GM19397 (cell line): ENCODE data around the gene OSTF1.

Source experiments
- ATAC-seq: cut with Tn5 transposase; IDR thresholded peaks from one replicate; pipeline ENCODE4 v1.9.1; 2021; ENCODE audit warnings: mild to moderate bottlenecking, moderate library complexity; ENCODE audit not compliant: unreplicated experiment

OSTF1 gene

GRCh38 chr9:75117564-75117963 lies 29.2 kb downstream of the OSTF1 start:
- no peak for ATAC-seq

GRCh38 chr9:75120686-75121085 lies 32.4 kb downstream of the OSTF1 start:
- ATAC-seq = no peak

- no peak for ATAC-seq
Observed at GRCh38 chr9:75121914-75122558, 33.7 kb downstream of the OSTF1 start.

- ATAC-seq = no peak
Observed at GRCh38 chr9:75123696-75124095, 35.4 kb downstream of the OSTF1 start.

- ATAC-seq = no peak
Observed at GRCh38 chr9:75128535-75128934, 40.2 kb downstream of the OSTF1 start.

GRCh38 chr9:75130172-75130571 lies 41.9 kb downstream of the OSTF1 start:
- ATAC-seq = no peak

GRCh38 chr9:75130621-75131230 lies 42.4 kb downstream of the OSTF1 start:
- ATAC-seq = no peak

GRCh38 chr9:75131700-75132099 lies 43.4 kb downstream of the OSTF1 start:
- no peak for ATAC-seq

- ATAC-seq = no peak
Observed at GRCh38 chr9:75132244-75132643, 43.9 kb downstream of the OSTF1 start.

- ATAC-seq = no peak
Observed at GRCh38 chr9:75133396-75133795, 45.1 kb downstream of the OSTF1 start.

GRCh38 chr9:75134495-75134894 lies 46.2 kb downstream of the OSTF1 start:
- ATAC-seq = no peak

GRCh38 chr9:75138260-75139040 lies 50.1 kb downstream of the OSTF1 start:
- ATAC-seq = no peak

- no peak for ATAC-seq
Observed at GRCh38 chr9:75139201-75139600, 50.9 kb downstream of the OSTF1 start.

GRCh38 chr9:75140261-75140660 lies 51.9 kb downstream of the OSTF1 start:
- no peak for ATAC-seq

- no peak for ATAC-seq
Observed at GRCh38 chr9:75142202-75142601, 53.9 kb downstream of the OSTF1 start.

- no peak for ATAC-seq
Observed at GRCh38 chr9:75146229-75146628, 57.9 kb downstream of the OSTF1 start.

- ATAC-seq = no peak
Observed at GRCh38 chr9:75147638-75148037, 59.3 kb downstream of the OSTF1 start.

- no peak for ATAC-seq
Observed at GRCh38 chr9:75148561-75148960, 60.2 kb downstream of the OSTF1 start.

- ATAC-seq = no peak
Observed at GRCh38 chr9:75149841-75150241, 61.5 kb downstream of the OSTF1 start.

- ATAC-seq = no peak
Observed at GRCh38 chr9:75150512-75150911, 62.2 kb downstream of the OSTF1 start.

GRCh38 chr9:75152416-75152815 lies 64.1 kb downstream of the OSTF1 start:
- ATAC-seq = no peak

GRCh38 chr9:75156858-75157257 lies 68.5 kb downstream of the OSTF1 start:
- no peak for ATAC-seq
